ENCODE results near the gene F7.

GRCh38 chr13:113142876-113143275, 37.3 kb downstream of the F7 start:
- TF ChIP-seq CTCF (IDR thresholded peaks at IDR 0.05) (no peak), EZH2 (IDR thresholded peaks at IDR 0.05; ENCODE audit: borderline replicate concordance, insufficient read depth, low read depth, low read length, poor library complexity, severe bottlenecking) (no peak)

Measured in B cell (primary cell).